AG09319 (cell line): ENCODE results near the gene ANP32B.
"Not testable (repeated sequence)": the region's sequence is repeated elsewhere in the genome, so short reads cannot be mapped to it uniquely, and the experiment has no call there.

Experiments
- DNase-seq: peaks from one replicate; pipeline ENCODE4 v3.0.0-alpha.2; 2010; ENCODE audit warnings: low read depth; ENCODE audit errors: extremely low read depth
- TF ChIP-seq, protein P1 (sequence below): IDR thresholded peaks from 2 replicates; pipeline ENCODE4 v1.5.1; 2011; ENCODE audit warnings: low read depth, mild to moderate bottlenecking, inconsistent platforms, low read length, moderate library complexity

ANP32B gene

DNA sequence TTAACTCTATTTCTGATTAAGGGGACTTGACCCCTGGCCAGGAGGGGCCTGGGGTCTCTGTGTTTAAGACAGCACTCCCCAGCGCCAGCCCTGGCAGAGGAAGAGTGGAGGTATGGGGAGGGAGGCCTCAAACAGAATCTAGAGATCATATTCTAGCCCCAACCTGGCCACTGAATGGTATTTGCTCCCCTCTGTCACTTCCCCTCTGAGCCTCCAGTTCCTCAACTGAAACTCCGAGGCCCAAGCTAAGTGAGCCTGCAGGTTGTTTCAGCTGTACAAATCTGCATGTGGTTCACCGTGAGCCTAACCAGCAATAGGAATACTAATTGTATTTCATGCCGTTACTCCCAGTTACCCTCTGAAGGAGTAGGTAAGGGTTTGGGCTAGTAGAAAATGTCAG is 36.0 kb downstream of the ANP32B start:
- no peak for DNase-seq
- TF ChIP-seq, protein P1, sequence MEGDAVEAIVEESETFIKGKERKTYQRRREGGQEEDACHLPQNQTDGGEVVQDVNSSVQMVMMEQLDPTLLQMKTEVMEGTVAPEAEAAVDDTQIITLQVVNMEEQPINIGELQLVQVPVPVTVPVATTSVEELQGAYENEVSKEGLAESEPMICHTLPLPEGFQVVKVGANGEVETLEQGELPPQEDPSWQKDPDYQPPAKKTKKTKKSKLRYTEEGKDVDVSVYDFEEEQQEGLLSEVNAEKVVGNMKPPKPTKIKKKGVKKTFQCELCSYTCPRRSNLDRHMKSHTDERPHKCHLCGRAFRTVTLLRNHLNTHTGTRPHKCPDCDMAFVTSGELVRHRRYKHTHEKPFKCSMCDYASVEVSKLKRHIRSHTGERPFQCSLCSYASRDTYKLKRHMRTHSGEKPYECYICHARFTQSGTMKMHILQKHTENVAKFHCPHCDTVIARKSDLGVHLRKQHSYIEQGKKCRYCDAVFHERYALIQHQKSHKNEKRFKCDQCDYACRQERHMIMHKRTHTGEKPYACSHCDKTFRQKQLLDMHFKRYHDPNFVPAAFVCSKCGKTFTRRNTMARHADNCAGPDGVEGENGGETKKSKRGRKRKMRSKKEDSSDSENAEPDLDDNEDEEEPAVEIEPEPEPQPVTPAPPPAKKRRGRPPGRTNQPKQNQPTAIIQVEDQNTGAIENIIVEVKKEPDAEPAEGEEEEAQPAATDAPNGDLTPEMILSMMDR = no peak

DNA sequence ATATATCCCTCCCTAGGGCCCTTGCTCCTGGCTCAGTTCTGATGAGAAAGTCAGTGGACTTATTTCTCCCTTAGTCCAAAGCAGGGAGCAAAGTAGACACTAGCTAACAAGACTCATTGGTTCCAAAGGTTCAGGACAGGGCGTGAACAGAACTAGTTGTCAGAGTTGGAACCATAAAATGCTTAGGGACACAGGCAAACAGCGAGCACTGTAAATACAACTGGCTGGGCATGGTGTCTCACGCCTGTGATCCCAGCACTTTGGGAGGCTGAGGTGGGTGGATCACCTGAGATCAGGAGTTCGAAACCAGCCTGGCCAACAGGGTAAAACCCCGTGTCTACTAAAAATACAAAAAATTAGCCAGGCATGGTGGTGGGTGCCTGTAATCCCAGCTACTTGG is 36.7 kb downstream of the ANP32B start:
- not testable (repeated sequence) for DNase-seq

DNA sequence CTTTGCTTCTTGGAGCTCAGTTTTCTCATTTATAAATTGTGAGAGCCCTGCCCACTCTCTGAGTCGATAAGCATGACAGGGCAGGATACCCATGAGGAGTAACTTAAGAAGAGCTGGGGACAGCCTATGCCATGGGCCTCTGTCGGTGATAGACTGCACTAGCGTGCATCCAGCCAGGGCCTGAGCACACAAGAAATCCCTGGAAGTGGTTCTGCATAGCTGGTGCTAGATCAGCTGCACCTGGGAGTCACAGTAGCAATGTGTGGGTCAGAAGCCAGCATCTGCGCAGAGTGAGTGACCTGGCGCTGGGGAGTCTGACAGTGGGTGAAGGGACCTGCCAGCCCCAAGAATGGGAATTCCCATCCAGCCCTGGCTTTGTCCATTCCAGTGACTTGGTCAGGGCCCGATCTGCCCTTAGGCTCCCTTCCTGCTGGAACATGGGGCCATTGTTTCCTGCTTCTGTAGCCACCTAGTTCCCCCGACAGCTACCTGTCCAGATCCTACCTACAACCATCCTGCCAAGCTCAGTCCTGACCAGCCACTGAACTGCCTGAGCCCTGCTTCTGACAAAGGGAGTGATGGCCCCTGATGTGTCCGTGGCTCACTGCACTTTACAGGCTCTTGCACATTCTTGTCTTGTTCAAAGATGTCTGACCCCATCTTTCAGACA is 37.5 kb downstream of the ANP32B start:
- TF ChIP-seq, protein P1 = no peak
- no peak for DNase-seq

DNA sequence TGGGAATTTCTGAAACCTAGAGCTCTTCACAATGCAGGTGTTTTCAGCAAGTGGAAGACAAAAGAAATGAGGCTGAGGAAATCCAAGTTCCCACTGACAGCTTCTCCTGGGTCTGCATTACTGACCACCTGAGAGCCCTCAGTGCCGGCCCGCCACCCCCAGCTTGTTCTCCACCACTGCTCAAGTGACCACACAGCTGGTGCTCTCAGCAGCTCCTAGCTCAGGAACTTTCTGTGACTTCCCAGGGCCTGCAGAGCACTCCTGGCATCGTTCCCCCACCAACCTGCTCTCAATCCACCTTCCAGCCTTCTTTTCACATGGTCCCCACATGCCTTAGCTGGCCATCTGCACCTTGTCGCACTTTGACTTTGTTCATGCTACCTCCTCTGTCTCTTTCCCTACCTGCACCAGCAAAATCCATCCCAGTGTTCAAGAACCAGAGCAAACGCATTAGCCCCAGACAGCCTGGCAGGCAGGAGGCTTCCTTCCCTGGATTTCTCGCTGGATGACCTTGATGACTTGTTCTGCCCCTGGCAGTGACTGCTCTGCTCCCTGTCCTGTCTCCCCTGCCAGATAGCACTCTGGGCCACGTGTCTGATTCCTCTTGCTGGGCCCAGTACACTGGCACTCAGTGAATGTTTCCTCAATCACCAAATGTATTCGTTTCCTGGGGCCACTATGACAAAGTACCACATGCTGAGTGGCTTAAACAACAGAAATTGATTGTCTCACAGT is 38.3 kb downstream of the ANP32B start:
- no peak for DNase-seq
- TF ChIP-seq, protein P1 = no peak

DNA sequence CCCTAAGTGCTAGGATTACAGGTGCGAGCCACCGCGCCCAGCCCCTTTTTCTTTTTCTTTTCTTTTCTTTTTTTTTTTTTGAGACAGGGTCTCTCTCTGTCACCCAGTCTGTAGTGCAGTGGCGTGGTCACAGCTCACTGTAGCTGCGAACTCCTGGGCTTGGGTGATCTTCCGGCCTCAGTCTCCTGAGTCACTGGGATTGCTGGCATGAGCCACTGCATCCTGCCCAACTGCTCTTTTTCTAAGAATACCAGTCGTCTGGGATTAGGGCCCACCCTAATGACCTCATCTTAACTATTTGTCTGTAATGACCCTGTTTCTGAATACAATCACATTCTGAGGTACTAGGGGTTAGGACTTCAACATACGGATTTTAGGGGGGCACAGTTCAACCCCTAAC is 39.3 kb downstream of the ANP32B start:
- TF ChIP-seq, protein P1 = no peak
- no peak for DNase-seq

DNA sequence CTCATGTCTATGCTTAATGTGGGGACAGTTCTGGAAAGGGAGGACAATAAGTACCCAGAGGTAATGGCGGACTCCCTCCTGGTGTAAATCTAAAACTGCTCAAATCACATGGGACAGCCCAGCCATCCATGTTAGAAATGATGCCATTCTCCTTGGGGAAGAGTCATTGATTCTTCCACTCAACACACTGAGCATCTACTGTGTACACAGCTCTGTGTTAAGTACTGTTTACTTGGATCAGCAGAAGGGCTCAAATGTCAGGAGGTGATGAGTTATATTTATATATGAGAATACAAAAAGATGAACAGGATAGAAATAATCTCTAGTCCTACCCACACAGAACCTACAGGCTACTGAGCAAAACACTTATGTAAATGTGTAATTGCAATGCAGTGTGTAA is 41.6 kb downstream of the ANP32B start:
- TF ChIP-seq, protein P1 = no peak
- no peak for DNase-seq

DNA sequence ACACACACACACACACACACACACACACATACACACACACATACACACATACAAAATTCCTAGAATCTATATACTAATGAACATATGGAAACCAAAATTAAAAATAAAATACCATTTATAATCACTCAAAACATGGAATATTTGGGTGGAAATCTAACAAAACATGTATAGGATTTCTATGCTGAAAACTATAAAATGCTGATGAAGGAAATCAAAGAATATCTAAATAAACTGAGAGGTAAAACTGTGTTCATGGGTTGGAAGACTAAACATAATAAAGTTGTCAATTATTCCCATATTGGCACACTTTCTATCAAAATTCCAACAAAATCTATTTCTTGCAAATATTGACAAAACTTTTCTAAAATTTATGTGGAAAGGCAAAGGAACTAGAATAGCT is 48.0 kb downstream of the ANP32B start:
- TF ChIP-seq, protein P1 = no peak
- DNase-seq = no peak
